Lower leg skin (tissue), 3 donors: Measurements from ENCODE around the gene REV3L.

Source experiments
- POLR2A ChIP-seq, 2 donors: fragments of 450-650 bp; IDR thresholded peaks; one replicate each; pipeline ENCODE4 v1.6.1; 2016 to 2017; ENCODE audit warnings: antibody characterized with exemption in 2 of 2, mild to moderate bottlenecking in 1 of 2, moderate library complexity in 1 of 2
- TF ChIP-seq, protein P1 (sequence below), 3 donors: fragments of 450-650 bp; IDR thresholded peaks; one replicate each; pipeline ENCODE4 v1.5.1; 2016; ENCODE audit warnings: antibody characterized with exemption in 3 of 3, mild to moderate bottlenecking in 3 of 3, moderate library complexity in 2 of 3

GRCh38 chr6:111450087-111450486 lies 32.9 kb downstream of the REV3L start:
- TF ChIP-seq, protein P1, sequence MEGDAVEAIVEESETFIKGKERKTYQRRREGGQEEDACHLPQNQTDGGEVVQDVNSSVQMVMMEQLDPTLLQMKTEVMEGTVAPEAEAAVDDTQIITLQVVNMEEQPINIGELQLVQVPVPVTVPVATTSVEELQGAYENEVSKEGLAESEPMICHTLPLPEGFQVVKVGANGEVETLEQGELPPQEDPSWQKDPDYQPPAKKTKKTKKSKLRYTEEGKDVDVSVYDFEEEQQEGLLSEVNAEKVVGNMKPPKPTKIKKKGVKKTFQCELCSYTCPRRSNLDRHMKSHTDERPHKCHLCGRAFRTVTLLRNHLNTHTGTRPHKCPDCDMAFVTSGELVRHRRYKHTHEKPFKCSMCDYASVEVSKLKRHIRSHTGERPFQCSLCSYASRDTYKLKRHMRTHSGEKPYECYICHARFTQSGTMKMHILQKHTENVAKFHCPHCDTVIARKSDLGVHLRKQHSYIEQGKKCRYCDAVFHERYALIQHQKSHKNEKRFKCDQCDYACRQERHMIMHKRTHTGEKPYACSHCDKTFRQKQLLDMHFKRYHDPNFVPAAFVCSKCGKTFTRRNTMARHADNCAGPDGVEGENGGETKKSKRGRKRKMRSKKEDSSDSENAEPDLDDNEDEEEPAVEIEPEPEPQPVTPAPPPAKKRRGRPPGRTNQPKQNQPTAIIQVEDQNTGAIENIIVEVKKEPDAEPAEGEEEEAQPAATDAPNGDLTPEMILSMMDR (IDR thresholded peaks at IDR 0.05), result no peak
- no peak for TF ChIP-seq POLR2A (IDR thresholded peaks at IDR 0.05)
